Stimulated activated CD8-positive, alpha-beta memory T cell treated with anti-CD3 and anti-CD28 coated beads, Interleukin-12 subunit alpha, Interleukin-12 subunit beta, amount 100 ng/mL, for 24 hours (primary cell): ENCODE measurements around the gene SYTL5.
"Not testable (repeated sequence)": the region's sequence is repeated elsewhere in the genome, so short reads cannot be mapped to it uniquely, and the experiment has no call there.

Experiments
- DNase-seq: peaks from one replicate; pipeline ENCODE4 v3.0.0-alpha.2; 2020; ENCODE audit errors: extremely low read depth

The SYTL5 gene

GRCh38 chrX:38006291-38006690 is at the start of gene SYTL5:
TSS of gene SYTL5 (plus strand) at chrX:38006553. CDS start at chrX:38033890, 27,337 bp downstream.
- no peak for DNase-seq

GRCh38 chrX:37958525-37959211 is 47.7 kb upstream of the SYTL5 start:
- no peak for DNase-seq

GRCh38 chrX:37959212-37960021 is 46.9 kb upstream of the SYTL5 start:
- no peak for DNase-seq

- DNase-seq: no peak
Measured at GRCh38 chrX:37961118-37961517, 45.2 kb upstream of the SYTL5 start.

- DNase-seq: no peak
Measured at GRCh38 chrX:37967714-37968113, 38.6 kb upstream of the SYTL5 start.

GRCh38 chrX:37975421-37975820 is 30.9 kb upstream of the SYTL5 start:
- DNase-seq: no peak

GRCh38 chrX:37976153-37976552 is 30.2 kb upstream of the SYTL5 start:
- DNase-seq: no peak

- no peak for DNase-seq
Measured at GRCh38 chrX:37984880-37985279, 21.5 kb upstream of the SYTL5 start.

GRCh38 chrX:37986893-37987292 is 19.5 kb upstream of the SYTL5 start:
- no peak for DNase-seq

- DNase-seq: no peak
Measured at GRCh38 chrX:37989304-37989703, 17.0 kb upstream of the SYTL5 start.

- not testable (repeated sequence) for DNase-seq
Measured at GRCh38 chrX:37991303-37991702, 15.1 kb upstream of the SYTL5 start.

GRCh38 chrX:37993176-37993575 is 13.2 kb upstream of the SYTL5 start:
- no peak for DNase-seq

- DNase-seq: no peak
Measured at GRCh38 chrX:37993837-37994619, 12.3 kb upstream of the SYTL5 start.

- no peak for DNase-seq
Measured at GRCh38 chrX:37995428-37995827, 10.9 kb upstream of the SYTL5 start.

GRCh38 chrX:37997096-37997495 is 9.3 kb upstream of the SYTL5 start:
- DNase-seq: no peak

GRCh38 chrX:37998586-37999262 is 7.6 kb upstream of the SYTL5 start:
- no peak for DNase-seq

GRCh38 chrX:38000706-38001105 is 5.6 kb upstream of the SYTL5 start:
- no peak for DNase-seq

- DNase-seq: no peak
Measured at GRCh38 chrX:38004046-38004445, 2.3 kb upstream of the SYTL5 start.

- no peak for DNase-seq
Measured at GRCh38 chrX:38006778-38007177, 425 bp downstream of the SYTL5 start.

GRCh38 chrX:38008658-38009057 is 2.3 kb downstream of the SYTL5 start:
- DNase-seq: no peak

- no peak for DNase-seq
Measured at GRCh38 chrX:38009641-38010040, 3.3 kb downstream of the SYTL5 start.
